Stimulated activated CD8-positive, alpha-beta memory T cell treated with anti-CD3 and anti-CD28 coated beads, Interleukin-4, amount 100 ng/mL, for 4 hours (primary cell): ENCODE results near the gene SRPX2.

Experiments
- DNase-seq, 2 donors: peaks; one replicate each; pipeline ENCODE4 v3.0.0-alpha.2; 2020; ENCODE audit warnings: low read depth in 2 of 2, low spot score in 1 of 2

SRPX2 gene

GRCh38 chrX:100643956-100644860, at the start of gene SRPX2:
Gene SRPX2, plus strand, starts transcription at chrX:100644199. Its CDS starts 2,124 bp downstream, at chrX:100646323.
- DNase-seq, result no peak

GRCh38 chrX:100596601-100597000, 47.4 kb upstream of the SRPX2 start:
- no peak for DNase-seq

- DNase-seq, result no peak
Measured at GRCh38 chrX:100599456-100599855, 44.5 kb upstream of the SRPX2 start.

GRCh38 chrX:100600340-100600739, 43.7 kb upstream of the SRPX2 start:
- DNase-seq, result no peak

- no peak for DNase-seq
Measured at GRCh38 chrX:100600758-100601157, 43.2 kb upstream of the SRPX2 start.

DNA sequence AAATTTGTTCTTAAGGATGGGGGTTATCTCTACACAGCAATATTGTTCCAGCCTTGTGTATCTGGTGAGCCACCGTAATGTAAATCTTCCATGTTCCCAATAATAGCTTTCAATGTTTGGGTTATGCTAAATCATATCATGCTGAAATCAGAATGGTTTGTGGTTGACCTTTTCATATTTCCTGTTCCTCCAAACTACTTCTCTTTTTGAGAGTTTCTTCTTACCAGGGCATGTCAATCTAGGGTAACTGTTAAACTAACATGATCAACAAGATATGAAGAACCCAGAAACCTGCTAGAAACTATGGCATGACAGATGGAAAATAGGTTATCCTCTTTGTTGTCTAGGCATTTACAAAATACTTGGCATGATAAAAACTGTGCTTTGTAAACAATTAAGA, 37.2 kb upstream of the SRPX2 start:
- DNase-seq, result no peak

DNA sequence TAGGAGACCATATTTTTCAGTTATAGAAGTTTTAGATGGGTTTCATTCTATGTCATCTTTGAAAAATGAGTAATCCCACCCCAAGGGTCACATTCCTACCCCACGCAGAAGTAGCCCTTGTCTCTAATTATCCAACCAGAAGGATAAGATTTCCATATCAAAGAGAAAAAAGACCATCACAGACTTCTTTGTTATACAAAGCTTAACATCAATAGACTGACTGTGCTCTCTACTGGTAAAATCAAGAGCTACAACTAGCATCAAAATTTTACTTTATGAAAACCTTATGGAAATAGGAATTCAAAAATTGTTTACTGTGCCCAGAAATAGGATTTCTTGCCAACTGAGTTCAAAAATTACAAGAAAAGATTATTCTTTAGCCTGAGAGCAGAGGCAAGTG, 34.4 kb upstream of the SRPX2 start:
- no peak for DNase-seq

GRCh38 chrX:100611951-100612350, 32.0 kb upstream of the SRPX2 start:
- no peak for DNase-seq

- DNase-seq, result no peak
Measured at GRCh38 chrX:100615005-100615404, 29.0 kb upstream of the SRPX2 start.

DNA sequence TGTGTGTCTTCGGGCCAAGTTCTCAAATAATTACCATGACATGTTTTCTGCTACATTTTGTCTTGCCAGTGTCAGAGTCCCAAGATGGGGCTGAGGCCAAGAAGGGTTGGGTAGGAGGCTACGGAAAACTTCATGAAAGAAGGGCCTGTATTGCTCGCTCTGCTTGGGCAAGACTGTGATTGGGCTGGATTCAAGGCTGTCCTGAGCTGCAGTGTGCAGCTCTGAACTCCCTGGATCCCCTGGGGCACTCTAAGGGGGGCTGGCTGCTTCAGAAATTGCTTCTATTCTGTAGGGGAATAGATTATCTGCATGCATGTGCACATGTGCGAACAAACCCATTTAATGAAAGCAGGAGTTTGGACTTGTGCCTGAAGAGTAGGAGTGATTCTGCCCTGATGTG, 21.0 kb upstream of the SRPX2 start:
- DNase-seq, result no peak

DNA sequence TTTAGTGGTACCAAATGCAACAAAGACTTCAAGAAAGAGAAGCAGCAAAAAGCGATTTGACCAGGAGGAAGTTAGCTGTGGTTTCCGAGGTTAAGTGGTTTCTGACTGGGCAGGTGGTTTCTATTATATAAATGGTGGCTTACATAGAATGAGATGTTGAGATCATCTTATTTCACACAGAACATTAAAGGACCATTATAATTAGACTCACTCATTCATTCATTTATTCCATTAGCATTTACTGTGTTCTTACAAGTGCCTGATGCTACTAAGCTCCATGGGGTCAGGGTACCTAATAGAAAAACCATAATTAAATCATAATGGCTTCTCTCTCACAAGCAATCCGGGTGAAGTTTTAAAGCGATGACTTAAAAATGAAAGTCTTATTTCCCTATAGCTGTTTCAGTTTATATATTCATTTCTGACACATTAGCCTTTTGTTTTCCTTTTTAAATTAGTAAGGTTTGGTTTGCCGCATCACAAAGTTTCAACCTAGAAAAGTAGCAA, 18.0 kb upstream of the SRPX2 start:
- no peak for DNase-seq

DNA sequence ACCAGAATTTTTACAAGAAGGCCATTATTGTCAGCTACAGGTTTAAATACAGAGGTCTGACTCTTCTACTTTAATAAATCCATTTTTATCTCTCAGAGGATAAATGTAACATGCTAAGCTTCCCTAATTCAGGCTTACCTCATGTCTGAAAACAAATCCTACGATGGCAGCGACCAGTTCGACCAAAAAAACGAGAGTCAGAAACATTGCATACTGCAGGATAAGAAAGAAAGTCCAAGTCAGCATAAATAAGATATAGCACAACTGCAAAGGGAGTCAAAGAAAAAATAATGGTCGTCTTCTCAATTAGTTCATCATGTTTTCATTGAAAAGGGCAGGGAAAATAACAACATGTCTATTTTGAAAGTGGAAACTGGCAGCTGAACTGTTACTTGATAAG, 9.0 kb upstream of the SRPX2 start:
- DNase-seq, result no peak

DNA sequence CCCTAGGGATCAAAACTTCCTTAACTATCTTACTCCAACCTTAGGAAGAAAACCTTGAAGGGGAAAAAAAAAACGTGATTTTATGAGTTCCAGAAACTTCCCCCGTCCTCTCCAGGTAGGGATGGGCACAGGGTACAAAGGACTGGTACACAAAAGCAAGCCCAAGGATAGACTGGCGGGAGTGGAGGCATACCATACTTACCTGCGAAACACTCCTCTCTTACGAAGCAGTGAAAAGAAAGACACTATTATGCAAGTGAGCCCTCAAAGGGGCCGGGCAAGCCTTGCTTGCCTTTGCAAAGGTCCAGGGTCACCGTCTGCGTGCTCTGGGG, 8.0 kb upstream of the SRPX2 start:
- DNase-seq, result no peak

- DNase-seq, result peak; percentile 21 to 33
Measured at GRCh38 chrX:100636321-100636991, 7.5 kb upstream of the SRPX2 start, which contains the start of gene TSPAN6. Gene TSPAN6, minus strand, starts transcription at chrX:100636806. Its CDS starts 112 bp downstream, at chrX:100636694.

GRCh38 chrX:100642290-100642689, 1.7 kb upstream of the SRPX2 start:
- no peak for DNase-seq

DNA sequence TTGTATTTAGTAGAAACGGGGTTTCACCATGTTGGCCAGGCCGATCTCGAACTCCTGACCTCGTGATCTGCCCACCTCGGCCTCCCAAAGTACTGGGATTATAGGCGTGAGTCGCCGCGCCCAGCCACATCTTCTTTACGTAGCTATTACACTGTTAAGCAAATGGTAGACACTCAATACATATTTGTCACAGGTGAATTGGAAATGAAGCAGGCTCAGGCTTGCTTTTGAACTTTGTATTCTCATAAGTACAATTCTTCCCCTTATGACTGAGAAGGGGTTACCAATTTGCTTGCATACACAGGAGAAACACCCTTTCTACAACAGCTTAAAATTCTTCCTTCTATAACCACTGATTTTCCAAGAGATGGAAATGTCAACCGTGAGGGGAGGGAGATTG, 787 bp upstream of the SRPX2 start:
- DNase-seq, result no peak

DNA sequence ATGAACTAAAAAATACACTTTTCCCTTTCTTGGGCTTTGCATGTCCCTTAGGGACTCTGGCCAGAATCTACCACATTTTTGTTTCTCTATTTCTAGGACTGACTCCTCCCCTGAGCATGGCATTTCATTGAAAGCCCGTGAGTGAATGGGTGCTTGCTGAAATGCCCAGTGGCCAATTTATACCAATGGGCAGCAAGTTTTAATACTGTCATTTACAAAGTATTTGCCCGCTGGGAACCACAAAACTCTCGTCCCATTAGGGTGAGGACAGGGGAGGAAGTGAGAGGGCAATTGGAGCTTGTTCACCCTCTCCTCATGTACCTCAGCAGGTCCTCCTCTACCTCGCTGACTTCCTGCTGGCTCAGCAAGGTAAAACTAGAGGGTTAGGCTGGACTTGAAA, 1.1 kb downstream of the SRPX2 start:
- DNase-seq, result no peak

DNA sequence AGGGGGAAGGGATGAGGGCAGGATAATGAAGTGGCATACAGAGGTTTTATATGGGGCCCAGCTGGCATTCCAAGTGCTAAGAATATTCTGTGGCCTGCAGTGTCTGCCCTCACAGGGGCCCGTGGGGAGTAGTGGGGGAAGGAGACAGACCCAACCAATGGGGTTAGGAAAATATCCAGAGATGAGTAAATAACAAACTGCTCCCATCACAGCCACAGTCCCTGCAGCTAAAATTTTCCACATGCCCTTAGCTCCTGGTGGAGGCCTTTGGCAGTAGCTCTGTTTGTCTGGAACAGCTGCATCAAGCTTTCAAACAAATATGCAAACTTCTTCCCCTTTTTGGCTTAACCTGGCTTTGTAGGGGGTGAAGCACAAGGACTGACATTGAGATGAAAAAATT, 3.1 kb downstream of the SRPX2 start:
- no peak for DNase-seq

DNA sequence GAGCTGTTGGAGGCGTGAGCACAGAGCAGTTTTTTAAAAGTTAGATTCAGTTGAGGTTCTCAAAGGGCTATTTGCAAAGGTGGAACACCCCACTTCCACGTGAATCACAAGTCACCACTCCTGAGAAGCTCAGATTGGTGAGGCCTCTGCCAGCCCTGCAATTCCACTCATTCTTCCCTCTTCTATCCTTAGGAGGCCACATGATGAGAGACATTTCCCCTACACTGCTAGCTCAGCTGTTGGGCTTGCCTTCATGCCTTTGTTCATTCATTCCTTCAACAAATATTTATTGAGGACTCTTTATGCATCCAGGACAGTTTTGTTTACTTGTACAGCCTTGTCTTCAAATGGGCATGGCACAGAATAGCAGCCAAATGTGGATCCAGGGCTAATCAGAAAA, 3.7 kb downstream of the SRPX2 start:
- no peak for DNase-seq

- no peak for DNase-seq
Measured at GRCh38 chrX:100648458-100649417, 4.7 kb downstream of the SRPX2 start.
